ENCODE results near the gene PINLYP. TPM values are rescaled to one million over a fixed set of nuclear protein-coding genes. Genes with fewer than 3 reads are reported as not detected.

The PINLYP gene
- total and polyA plus RNA-seq, 2 of the 13 experiments (the other 11 are each of a cell fraction or from before 2014, with no cell fraction given) = 0.21 to 0.24 TPM

- TF ChIP-seq ZBED4 (CRISPR knock-in tag; IDR thresholded peaks at IDR 0.05; ENCODE audit: borderline replicate concordance) (no peak), ELK4 (CRISPR knock-in tag; IDR thresholded peaks at IDR 0.05; ENCODE audit: borderline replicate concordance) (no peak), REL (CRISPR knock-in tag; conservative IDR thresholded peaks at IDR 0.05) (no peak), CBX1 (IDR thresholded peaks at IDR 0.05; ENCODE audit: low read depth) (no peak), ATF4 (CRISPR knock-in tag; IDR thresholded peaks at IDR 0.05) (no peak), SMAD3 (CRISPR knock-in tag; IDR thresholded peaks at IDR 0.05) (no peak), ZBTB7A (CRISPR knock-in tag; IDR thresholded peaks at IDR 0.05) (no peak)
Observed at GRCh38 chr19:43562226-43562697, 13.3 kb upstream of the PINLYP start (continued).

Data from HepG2 (cell line).